Naive thymus-derived CD4-positive, alpha-beta T cell (primary cell): ENCODE measurements around the gene AKAP13. TPM values are rescaled to one million over a fixed set of nuclear protein-coding genes. Genes with fewer than 3 reads are reported as not detected.

Experiments
- ATAC-seq: fragments of 150-1000 bp; cut with Tn5 transposase; 2 replicates; pipeline ENCODE4 v1.10.0; 2021; ENCODE audit warnings: mild to moderate bottlenecking, moderate library complexity
- CTCF ChIA-PET: fragments of 350-600 bp; sonication (Branson Sonifier 250); formaldehyde crosslinking; loops from one replicate; lab custom pipeline; 2021; ENCODE audit warnings: antibody characterized with exemption; lab: Charles Lee
- POLR2A ChIA-PET: fragments of 350-600 bp; sonication (Branson Sonifier 250); formaldehyde crosslinking; loops from one replicate; lab custom pipeline; 2021; ENCODE audit warnings: antibody characterized with exemption, inconsistent platforms; lab: Charles Lee
- DNase-seq, 9 donors: peaks; one replicate each; pipeline versions ENCODE4 v3.0.0 to v3.0.0-alpha.2; 2020 to 2022; ENCODE audit warnings: mixed read lengths in 1 of 9
- H3K27ac ChIP-seq: one replicate; pipeline ENCODE4 v1.7.0; 2013; ENCODE audit warnings: mild to moderate bottlenecking, low read depth, low read length, moderate library complexity
- H3K27me3 ChIP-seq, 2 donors: one replicate each; pipeline ENCODE4 v1.7.0; 2013; ENCODE audit warnings: low read length in 2 of 2, mild to moderate bottlenecking in 2 of 2, moderate library complexity in 2 of 2; ENCODE audit not compliant: control insufficient read depth in 2 of 2, insufficient read depth in 2 of 2
- H3K36me3 ChIP-seq, 3 experiments: 1 replicate in 2 of 3; 2 replicates in 1 of 3; pipeline ENCODE4 v1.7.0; 2013; ENCODE audit warnings: low read length in 3 of 3, mild to moderate bottlenecking in 3 of 3, moderate library complexity in 1 of 3; ENCODE audit not compliant: insufficient read depth in 3 of 3, control insufficient read depth in 2 of 3
- H3K4me1 ChIP-seq, 2 donors: one replicate each; pipeline ENCODE4 v1.7.0; 2013; ENCODE audit warnings: low read length in 2 of 2, mild to moderate bottlenecking in 2 of 2, moderate library complexity in 1 of 2; ENCODE audit not compliant: control insufficient read depth in 2 of 2, insufficient read depth in 2 of 2
- H3K4me3 ChIP-seq: 2 replicates; pipeline ENCODE4 v1.7.0; 2013; ENCODE audit warnings: mild to moderate bottlenecking, low read length
- H3K9me3 ChIP-seq, 3 experiments: 1 replicate in 2 of 3; 2 replicates in 1 of 3; pipeline ENCODE4 v1.7.0; 2013; ENCODE audit warnings: low read length in 3 of 3; ENCODE audit not compliant: control insufficient read depth in 2 of 3
- H3K27ac Mint-ChIP-seq, 9 donors: one replicate each; pipeline ENCODE4 v1.8.0; 2020 to 2022; ENCODE audit warnings: mixed read lengths in 9 of 9, mild to moderate bottlenecking in 8 of 9, moderate library complexity in 5 of 9, inconsistent platforms in 2 of 9
- H3K27me3 Mint-ChIP-seq, 5 donors: one replicate each; pipeline ENCODE4 v1.8.0; 2021 to 2022; ENCODE audit warnings: mixed read lengths in 5 of 5, mild to moderate bottlenecking in 1 of 5
- H3K36me3 Mint-ChIP-seq, 5 donors: one replicate each; pipeline ENCODE4 v1.8.0; 2020 to 2022; ENCODE audit warnings: mixed read lengths in 5 of 5, mild to moderate bottlenecking in 3 of 5, inconsistent platforms in 1 of 5
- H3K4me1 Mint-ChIP-seq, 7 donors: one replicate each; pipeline ENCODE4 v1.8.0; 2020 to 2022; ENCODE audit warnings: mixed read lengths in 7 of 7, mild to moderate bottlenecking in 3 of 7, inconsistent platforms in 1 of 7
- H3K4me3 Mint-ChIP-seq, 10 donors: one replicate each; pipeline ENCODE4 v1.8.0; 2020 to 2022; ENCODE audit warnings: mild to moderate bottlenecking in 10 of 10, mixed read lengths in 10 of 10, moderate library complexity in 6 of 10, inconsistent platforms in 2 of 10
- H3K9me3 Mint-ChIP-seq, 11 donors: one replicate each; pipeline ENCODE4 v1.8.0; 2020 to 2022; ENCODE audit warnings: mixed read lengths in 11 of 11, mild to moderate bottlenecking in 4 of 11, inconsistent platforms in 1 of 11, moderate library complexity in 1 of 11
- intact Hi-C, 2 donors: fragments of 100-400 bp; cut with micrococcal nuclease; formaldehyde crosslinking; loops; one replicate each; pipeline ENCODE4 v1.15.1; 2023
- polyA plus RNA-seq, 2 donors: library from polyadenylated mRNA; unstranded; fragments of 300-500 nt; fragmentation: Illumina TruSeq; gene quantifications; one replicate each; pipeline ENCODE4 v1.2.3, GENCODE V29; 2021
- total RNA-seq, 6 experiments: library from RNA in 5 of 6; stranded (reverse) in 5 of 6; gene quantifications; 1 replicate in 5 of 6; 2 replicates in 1 of 6; pipeline ENCODE4 v1.2.3 and lab custom pipeline; 2021 to 2026

The AKAP13 gene
- total and polyA plus RNA-seq, 7 experiments from 2014 or later: 108 to 400 (median 231) TPM

- Histone ChIP-seq H3K4me1 (peaks cover 13 to 16% of the 10 kb centered on the region in 2 donors), H3K36me3 (peaks cover 0 to 7% (median 3%) of the 10 kb centered on the region in 3 experiments), H3K4me3 (no peak overlapping the region), H3K27me3 (no peaks in the 10 kb centered on the region), H3K27ac (no peak overlapping the region), H3K9me3 (no peaks in the 10 kb centered on the region)
- Mint-ChIP-seq H3K27ac (peak overlapping the region in 4 of 9 donors; percentile 29 to 56 (median 38)), H3K9me3 (no peaks in the 10 kb centered on the region), H3K27me3 (no peaks in the 10 kb centered on the region), H3K36me3 (peaks cover 0 to 15% (median 4%) of the 10 kb centered on the region in 5 donors), H3K4me3 (peak overlapping the region in 3 of 10 donors; percentile 7 to 61 (median 19)), H3K4me1 (peaks cover 19 to 51% (median 29%) of the 10 kb centered on the region in 7 donors)
- CTCF ChIA-PET: no interaction called here
- DNase-seq (no peak), ATAC-seq (no peak)
- intact Hi-C loops: no loop called here
- POLR2A ChIA-PET: no interaction called here
Measured at GRCh38 chr15:85598219-85598618, 217.8 kb downstream of the AKAP13 start.

- Mint-ChIP-seq H3K9me3 (no peaks in the 10 kb centered on the region), H3K36me3 (peaks cover 2 to 22% (median 10%) of the 10 kb centered on the region in 5 donors), H3K4me1 (peaks cover 22 to 53% (median 33%) of the 10 kb centered on the region in 7 donors), H3K27me3 (no peaks in the 10 kb centered on the region), H3K27ac (no peak overlapping the region), H3K4me3 (no peak overlapping the region)
- ChIA-PET CTCF (no interaction called here), POLR2A (no interaction called here)
- ATAC-seq (no peak), DNase-seq (no peak)
- H3K4me1 ChIP-seq: peaks cover 13 to 16% of the 10 kb centered on the region in 2 donors
- H3K4me3 ChIP-seq: no peak overlapping the region
- H3K27ac ChIP-seq: no peak overlapping the region
- H3K27me3 ChIP-seq: no peaks in the 10 kb centered on the region
- peaks cover 4 to 13% (median 4%) of the 10 kb centered on the region in 3 experiments for H3K36me3 ChIP-seq
- H3K9me3 ChIP-seq: no peaks in the 10 kb centered on the region
- intact Hi-C loops: no loop called here
Measured at GRCh38 chr15:85598718-85599398, 218.5 kb downstream of the AKAP13 start.

GRCh38 chr15:85600001-85600400 lies 219.6 kb downstream of the AKAP13 start:
- CTCF ChIA-PET: no interaction called here
- POLR2A ChIA-PET: no interaction called here
- H3K4me1 Mint-ChIP-seq: peaks cover 20 to 51% (median 38%) of the 10 kb centered on the region in 7 donors
- H3K27ac Mint-ChIP-seq: peak overlapping the region in 1 of 9 donors; percentile 25
- DNase-seq (no peak), ATAC-seq (no peak)
- H3K36me3 ChIP-seq: peaks cover 4 to 13% (median 5%) of the 10 kb centered on the region in 3 experiments
- no peaks in the 10 kb centered on the region for H3K27me3 Mint-ChIP-seq
- H3K27me3 ChIP-seq: no peaks in the 10 kb centered on the region
- peaks cover 3 to 24% (median 13%) of the 10 kb centered on the region in 5 donors for H3K36me3 Mint-ChIP-seq
- intact Hi-C loops: no loop called here
- H3K4me1 ChIP-seq: peaks cover 13 to 16% of the 10 kb centered on the region in 2 donors
- H3K27ac ChIP-seq: no peak overlapping the region
- no peak overlapping the region for H3K4me3 ChIP-seq
- H3K9me3 Mint-ChIP-seq: no peaks in the 10 kb centered on the region
- H3K4me3 Mint-ChIP-seq: no peak overlapping the region
- H3K9me3 ChIP-seq: no peaks in the 10 kb centered on the region

GRCh38 chr15:85603160-85603559 lies 222.8 kb downstream of the AKAP13 start:
- peaks cover 4 to 13% (median 5%) of the 10 kb centered on the region in 3 experiments for H3K36me3 ChIP-seq
- Mint-ChIP-seq H3K36me3 (peaks cover 3 to 35% (median 18%) of the 10 kb centered on the region in 5 donors), H3K9me3 (no peaks in the 10 kb centered on the region), H3K27ac (peak overlapping the region in 1 of 9 donors; percentile 33), H3K4me3 (no peak overlapping the region), H3K27me3 (no peaks in the 10 kb centered on the region), H3K4me1 (peaks cover 9 to 34% (median 25%) of the 10 kb centered on the region in 7 donors)
- H3K4me1 ChIP-seq: peaks cover 0 to 11% of the 10 kb centered on the region in 2 donors
- ATAC-seq: no peak
- H3K9me3 ChIP-seq: no peaks in the 10 kb centered on the region
- CTCF ChIA-PET: interaction anchor here (0.9 kb wide), 1 partner anchor 10 kb away, joined by 3 read pairs; no protein-coding TSS in a partner anchor
- intact Hi-C loops: no loop called here
- H3K27me3 ChIP-seq: no peaks in the 10 kb centered on the region
- H3K27ac ChIP-seq: no peak overlapping the region
- DNase-seq: no peak
- no peak overlapping the region for H3K4me3 ChIP-seq
- POLR2A ChIA-PET: no interaction called here

GRCh38 chr15:85603703-85604102 lies 223.3 kb downstream of the AKAP13 start:
- intact Hi-C loops: no loop called here
- Histone ChIP-seq H3K9me3 (no peaks in the 10 kb centered on the region), H3K36me3 (peaks cover 4 to 13% (median 5%) of the 10 kb centered on the region in 3 experiments), H3K27ac (no peak overlapping the region), H3K4me3 (no peak overlapping the region), H3K4me1 (peaks cover 0 to 11% of the 10 kb centered on the region in 2 donors), H3K27me3 (no peaks in the 10 kb centered on the region)
- Mint-ChIP-seq H3K4me1 (peaks cover 9 to 34% (median 23%) of the 10 kb centered on the region in 7 donors), H3K9me3 (no peaks in the 10 kb centered on the region), H3K27ac (peak overlapping the region in 2 of 9 donors; percentile 33 to 50), H3K4me3 (no peak overlapping the region), H3K27me3 (no peaks in the 10 kb centered on the region), H3K36me3 (peaks cover 3 to 35% (median 18%) of the 10 kb centered on the region in 5 donors)
- CTCF ChIA-PET: interaction anchor here (0.9 to 1.7 kb wide), 2 partner anchors 10 to 15 kb away, joined by 3 read pairs; no protein-coding TSS in a partner anchor
- POLR2A ChIA-PET: interaction anchor here (0.7 kb wide), 1 partner anchor 11 kb away, joined by 3 read pairs; no protein-coding TSS in a partner anchor
- DNase-seq: no peak
- ATAC-seq: no peak

GRCh38 chr15:85604194-85604593 lies 223.8 kb downstream of the AKAP13 start:
- Mint-ChIP-seq H3K4me1 (peaks cover 9 to 34% (median 21%) of the 10 kb centered on the region in 7 donors), H3K36me3 (peaks cover 3 to 32% (median 18%) of the 10 kb centered on the region in 5 donors), H3K9me3 (no peaks in the 10 kb centered on the region), H3K27me3 (no peaks in the 10 kb centered on the region), H3K4me3 (no peak overlapping the region), H3K27ac (no peak overlapping the region)
- CTCF ChIA-PET: interaction anchor here (0.8 to 1.7 kb wide), 3 partner anchors 9 to 19 kb away, joined by 3 read pairs; no protein-coding TSS in a partner anchor
- intact Hi-C loops: no loop called here
- Histone ChIP-seq H3K9me3 (no peaks in the 10 kb centered on the region), H3K27me3 (no peaks in the 10 kb centered on the region), H3K36me3 (peaks cover 4 to 10% (median 5%) of the 10 kb centered on the region in 3 experiments), H3K27ac (no peak overlapping the region), H3K4me3 (no peak overlapping the region), H3K4me1 (peaks cover 0 to 11% of the 10 kb centered on the region in 2 donors)
- ATAC-seq: no peak
- DNase-seq: no peak
- POLR2A ChIA-PET: interaction anchor here (0.7 to 1.6 kb wide), 2 partner anchors 11 to 30 kb away, joined by 3 read pairs; no protein-coding TSS in a partner anchor
